ENCODE results near the gene EEF2K. TPM values are rescaled to one million over a fixed set of nuclear protein-coding genes. Genes with fewer than 3 reads are reported as not detected.
A peak's percentile ranks its signal among the peaks of the same experiment; 100 is the strongest.

Gene EEF2K
- total and polyA plus RNA-seq, 2 donors (not counting 1 experiment from before 2014, with no cell fraction given), result 11.8 to 28.7 TPM

DNA sequence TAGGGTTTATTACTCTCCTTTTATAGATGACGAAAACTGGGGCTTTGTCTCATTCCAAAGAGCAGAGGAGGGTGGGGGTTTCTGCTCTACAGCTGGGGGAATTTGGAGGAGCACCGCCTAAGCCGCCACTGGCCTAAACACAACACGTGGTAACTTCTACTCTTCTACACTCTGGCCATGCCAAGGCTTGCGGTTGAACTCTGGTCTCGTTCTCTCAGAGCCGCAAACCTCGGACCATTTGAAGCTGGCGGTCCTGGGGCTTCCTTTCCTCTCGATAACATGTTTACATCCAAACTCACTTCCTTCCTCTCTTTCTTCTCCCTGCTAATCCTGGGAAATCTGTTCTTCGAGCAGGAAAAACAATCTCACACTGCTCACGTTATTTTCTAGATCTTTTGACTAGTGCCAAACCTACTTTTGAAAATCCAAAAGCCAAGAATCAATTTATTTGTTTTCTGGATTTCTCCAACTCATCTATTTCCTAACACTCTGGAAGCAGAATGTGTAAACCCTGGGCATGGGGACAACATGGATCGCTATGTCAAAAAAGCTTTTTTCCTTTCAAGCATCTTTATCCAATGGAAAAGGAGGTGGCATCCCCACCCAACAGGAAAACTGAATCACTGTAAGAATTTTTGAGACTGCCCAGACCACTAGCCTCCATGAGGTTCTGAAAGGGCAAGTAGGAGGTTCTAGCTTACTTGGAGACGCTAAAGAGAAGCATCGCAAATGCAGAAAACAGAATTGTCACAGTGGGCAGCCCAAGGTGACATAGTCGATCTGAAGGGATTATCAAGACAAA is 13.6 kb upstream of the EEF2K start:
- DNase-seq, result peak; percentile 91
- CTCF ChIA-PET, result interaction anchor here (0.9 to 7.0 kb wide), 5 partner anchors 12 to 191 kb away, joined by 3 to 89 read pairs (median 5); partner anchors contain the start of genes EEF2K and POLR3E
- Histone ChIP-seq H2AFZ (ENCODE audit: insufficient read depth, low read depth, low read length, poor library complexity, severe bottlenecking) (peak overlapping the region; percentile 7), H3K79me2 (ENCODE audit: control insufficient read depth, insufficient read depth, low read length) (no peaks in the 10 kb centered on the region), H3K9ac (ENCODE audit: low read length) (peak overlapping the region; percentile 90), H3K4me2 (replicated peaks; ENCODE audit: low read depth, low read length, poor library complexity, severe bottlenecking) (peak overlapping the region; percentile 88), H3K27ac (ENCODE audit: low read length in 2 of 2) (peak overlapping the region; percentile 96 to 100), H4K20me1 (ENCODE audit: control insufficient read depth, insufficient read depth, low read length, poor library complexity, severe bottlenecking) (no peaks in the 10 kb centered on the region), H3K4me3 (ENCODE audit: control extremely low read depth in 1 of 5, extremely low read depth in 1 of 5, insufficient read depth in 1 of 5, low read depth in 2 of 5, low read length in 4 of 5) (peak overlapping the region in 3 of 5 experiments; percentile 53 to 78 (median 66)), H3K36me3 (replicated peaks in 1 of 2; ENCODE audit: control extremely low read depth in 1 of 2, control insufficient read depth in 1 of 2, extremely low read depth in 1 of 2, insufficient read depth in 2 of 2, low read length in 1 of 2) (no peaks in the 10 kb centered on the region), H3K4me1 (ENCODE audit: control insufficient read depth in 2 of 2, insufficient read depth in 2 of 2, low read length in 2 of 2) (peaks cover 47 to 52% of the 10 kb centered on the region in 2 donors), H3K9me3 (ENCODE audit: control extremely low read depth in 1 of 3, control insufficient read depth in 2 of 3, insufficient read depth in 1 of 3, low read length in 2 of 3) (peaks cover 0 to 4% (median 0%) of the 10 kb centered on the region in 3 donors), H3K27me3 (replicated peaks in 1 of 4; ENCODE audit: control extremely low read depth in 1 of 4, control insufficient read depth in 3 of 4, insufficient read depth in 4 of 4, low read length in 3 of 4) (no peaks in the 10 kb centered on the region)
- intact Hi-C loops (cut with micrococcal nuclease), result loop anchor here (5.0 to 10.0 kb wide), 3 partner anchors 368 to 1288 kb away; partner anchors contain the start of genes DCUN1D3 and LYRM1
- H3K27me3 Mint-ChIP-seq, result peaks cover 3% of the 10 kb centered on the region
- POLR2A ChIA-PET, result interaction anchor here (1.0 to 5.0 kb wide), 3 partner anchors 13 to 106 kb away, joined by 4 to 28 read pairs (median 15); partner anchors contain the start of genes EEF2K and POLR3E
- TF ChIP-seq CTCF (IDR thresholded peaks at IDR 0.05) (no peak), EZH2 (IDR thresholded peaks at IDR 0.05; ENCODE audit: borderline replicate concordance, insufficient read depth, low read depth, low read length, poor library complexity, severe bottlenecking) (no peak)
- H3K4me1 Mint-ChIP-seq, result peaks cover 65% of the 10 kb centered on the region
- WGBS (ENCODE audit: insufficient coverage), result 20% methylated on average over 15 of the region's 16 CpGs
- peak overlapping the region; percentile 79 for H3K4me3 Mint-ChIP-seq
- ATAC-seq (ENCODE audit: low read depth), result no peak
- peak overlapping the region; percentile 96 for H3K27ac Mint-ChIP-seq
- peaks cover 7% of the 10 kb centered on the region for H3K9me3 Mint-ChIP-seq (ENCODE audit: insufficient read depth)
